Dermis microvascular lymphatic vessel endothelial cell (primary cell): ENCODE data around the gene AVPR2. TPM values are rescaled to one million over a fixed set of nuclear protein-coding genes. Genes with fewer than 3 reads are reported as not detected.
A peak's percentile ranks its signal among the peaks of the same experiment; 100 is the strongest.

ENCODE experiments used
- DNase-seq, 2 donors: peaks; one replicate each; pipeline versions ENCODE4 v3.0.0 to v3.0.0-alpha.2; 2010; ENCODE audit warnings: low read depth in 2 of 2
- total RNA-seq: library from RNA; depleted of rRNA; stranded (reverse); fragments of >200 nt; gene quantifications from 2 replicates; pipeline ENCODE4 v1.2.1, GENCODE V29; 2014

AVPR2 gene
- total RNA-seq, 1 donor from 2014 or later: 1.9 TPM

GRCh38 chrX:153870791-153871360, 33.6 kb upstream of the AVPR2 start:
- no peak for DNase-seq

- DNase-seq: no peak
Observed at GRCh38 chrX:153871451-153871850, 33.0 kb upstream of the AVPR2 start.

DNA sequence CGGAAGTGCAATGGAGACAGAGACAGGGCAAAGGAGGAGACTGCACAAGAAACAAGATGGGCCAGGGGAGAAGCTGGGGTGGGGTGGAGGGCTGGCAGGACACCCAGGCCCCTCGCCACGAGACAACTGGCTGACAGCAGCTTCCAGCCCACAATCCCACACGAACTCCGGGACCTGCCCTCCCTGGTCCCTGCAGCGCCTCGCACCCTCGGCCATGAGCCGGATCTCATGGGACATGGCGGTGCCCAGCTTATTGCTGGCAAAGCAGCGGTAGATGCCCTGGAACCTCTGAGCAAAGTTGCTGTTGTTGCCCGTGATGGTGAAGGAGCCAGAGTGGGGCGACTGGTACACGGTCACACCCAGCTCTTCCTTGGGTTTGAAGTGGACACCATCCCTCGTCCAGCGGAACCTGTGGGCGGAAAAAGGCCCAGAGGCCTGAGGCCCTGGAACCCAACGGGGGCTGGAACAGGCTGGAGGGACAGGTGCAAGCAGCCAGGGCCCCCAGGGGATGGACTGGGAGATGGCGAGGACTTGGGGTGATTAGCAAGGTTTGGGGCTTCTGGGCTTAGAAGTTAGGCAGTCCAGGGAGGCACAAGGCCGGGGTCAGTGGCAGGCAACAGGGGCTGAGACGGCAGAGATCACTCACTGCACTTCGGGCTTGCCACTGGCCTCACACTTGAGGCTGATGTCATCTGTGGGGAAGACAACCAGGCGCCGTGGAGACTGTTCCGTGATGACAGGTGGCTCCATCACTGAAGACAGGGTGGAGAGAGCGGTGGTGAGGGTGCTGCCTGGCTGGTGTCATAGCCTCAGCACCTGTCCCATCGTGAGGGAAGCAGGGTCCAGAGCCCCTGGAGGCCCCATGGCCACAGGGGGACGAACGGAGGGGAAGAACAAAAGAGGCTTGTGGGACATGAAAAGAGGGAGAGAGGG, 32.3 kb upstream of the AVPR2 start:
- no peak for DNase-seq

GRCh38 chrX:153873282-153874084, 31.0 kb upstream of the AVPR2 start:
- no peak for DNase-seq

GRCh38 chrX:153874085-153874365, 30.4 kb upstream of the AVPR2 start:
- no peak for DNase-seq

GRCh38 chrX:153874366-153875125, 29.9 kb upstream of the AVPR2 start:
- no peak for DNase-seq

DNA sequence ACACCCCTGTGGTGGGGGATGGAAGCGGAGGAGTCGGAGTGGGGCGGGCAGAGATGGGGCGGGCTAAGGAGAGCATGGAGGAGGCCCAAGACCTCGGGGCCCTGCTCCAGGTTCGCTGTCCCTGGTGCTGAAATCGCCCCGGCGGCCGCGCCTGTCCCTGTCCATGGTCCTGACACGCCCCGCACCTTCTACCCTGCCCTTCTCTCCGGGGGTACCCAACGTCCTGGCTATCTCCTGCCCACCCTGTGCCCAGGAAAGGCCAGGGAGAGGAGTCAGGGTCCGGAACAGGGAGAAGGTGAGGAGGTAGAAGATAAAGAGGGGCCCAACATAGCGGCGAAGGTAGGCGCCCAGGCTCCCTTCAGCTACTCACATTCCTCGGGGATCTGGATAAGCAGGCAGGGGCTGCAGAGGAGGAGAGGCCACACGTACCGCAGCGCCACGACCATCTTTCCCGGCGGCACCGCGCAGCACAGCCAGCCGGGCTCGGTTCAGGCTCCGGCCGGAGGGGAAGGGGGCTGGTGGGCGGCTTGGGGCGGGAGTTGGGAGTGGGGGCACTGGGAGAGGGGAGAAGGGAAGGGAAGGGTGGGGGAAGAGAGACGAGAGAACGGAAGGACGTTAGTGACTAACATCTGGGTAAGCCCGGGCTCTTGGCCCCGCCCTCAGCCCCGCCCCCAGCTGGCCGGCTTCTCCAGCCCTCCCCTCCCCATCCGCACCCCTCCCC, 28.9 kb upstream of the AVPR2 start:
- peak in 1 of 2 donors; percentile 29 for DNase-seq

- no peak for DNase-seq
Observed at GRCh38 chrX:153876112-153876491, 28.4 kb upstream of the AVPR2 start.

DNA sequence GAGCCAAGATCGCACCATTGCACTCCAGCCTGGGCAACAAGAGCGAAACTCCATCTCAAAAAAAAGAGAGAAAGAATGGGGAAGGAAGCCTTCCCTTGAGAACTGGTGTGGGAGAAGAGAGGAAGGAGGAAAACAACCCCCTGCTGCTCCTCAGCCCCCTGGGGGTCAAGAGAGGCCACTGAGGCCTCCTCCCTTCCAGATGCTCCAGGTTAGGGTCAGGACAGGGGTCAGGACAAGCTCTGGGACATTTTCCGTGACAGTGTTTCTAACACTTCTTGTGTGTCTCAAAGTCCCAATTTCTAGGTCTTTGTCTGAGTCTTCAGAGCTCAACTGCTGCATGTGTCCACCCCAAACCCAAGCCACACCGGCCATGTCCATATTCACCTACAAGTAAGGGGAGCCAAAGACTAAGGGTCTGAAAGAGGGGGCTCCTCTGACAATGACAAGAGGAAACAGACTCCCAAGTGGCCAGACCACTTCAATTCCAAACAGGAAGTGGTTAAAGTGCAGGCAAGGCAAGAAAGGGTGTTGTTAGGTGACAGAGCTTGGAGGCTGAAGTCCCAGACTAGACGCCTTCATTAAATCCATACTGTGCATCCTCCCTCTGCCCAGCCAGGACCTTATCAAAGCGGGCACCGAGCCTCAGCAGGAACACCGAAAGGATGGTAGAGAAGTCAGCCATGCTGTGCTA, 26.8 kb upstream of the AVPR2 start:
- DNase-seq: no peak

DNA sequence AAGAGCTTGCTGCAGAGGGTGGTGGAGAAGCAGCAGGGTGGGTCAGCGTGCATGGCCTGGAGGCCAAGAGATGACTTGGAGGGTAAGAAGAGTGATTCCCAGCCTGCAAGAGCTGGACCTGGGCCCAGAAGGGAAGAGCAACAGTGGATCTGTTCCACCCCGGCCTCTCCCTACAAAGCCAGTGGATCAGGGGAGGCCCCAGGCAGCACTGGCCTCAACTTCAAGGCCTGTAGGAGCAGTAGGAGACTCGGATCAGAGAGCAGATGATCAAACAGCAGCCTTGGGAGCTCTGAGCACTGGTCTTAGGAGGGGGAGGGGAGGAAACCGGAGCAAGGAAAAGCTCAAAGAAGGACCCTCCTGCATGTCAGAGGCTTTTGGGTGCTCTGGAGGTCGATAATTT, 26.1 kb upstream of the AVPR2 start:
- DNase-seq: no peak

- DNase-seq: no peak
Observed at GRCh38 chrX:153878969-153879653, 25.4 kb upstream of the AVPR2 start.

DNA sequence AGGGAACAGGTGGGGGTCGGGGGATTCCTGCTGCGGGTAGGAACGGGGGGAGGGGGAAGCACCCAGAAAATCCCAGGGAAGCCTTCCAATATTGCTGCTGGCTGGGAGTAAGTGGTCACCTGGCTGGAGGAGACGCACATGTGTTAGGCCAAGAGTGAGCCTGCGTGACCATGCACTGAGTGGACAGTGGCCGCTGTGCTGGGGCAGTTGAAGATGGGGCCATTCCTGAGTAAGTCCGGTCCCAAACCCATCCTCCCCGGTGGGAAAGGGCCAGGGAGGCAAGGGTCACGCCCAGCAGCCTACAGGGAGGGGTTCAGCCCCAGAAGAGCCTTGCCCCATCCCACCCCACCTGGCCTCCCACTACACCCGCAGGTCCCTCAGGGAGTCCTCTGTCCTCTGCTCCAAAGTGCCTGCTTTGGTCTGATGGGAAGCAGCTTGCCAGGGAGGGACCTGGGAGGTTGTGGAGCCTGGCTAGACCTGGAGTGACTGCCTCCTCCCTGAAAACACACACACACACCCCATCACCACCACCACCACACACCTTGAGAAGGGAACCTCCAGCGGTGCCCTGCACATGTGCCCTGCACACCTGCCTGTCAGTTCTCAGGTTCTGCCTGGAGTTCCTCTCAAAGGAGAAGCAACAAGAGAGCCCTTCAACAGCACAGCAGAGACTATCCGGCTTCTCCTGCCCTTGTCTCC, 24.6 kb upstream of the AVPR2 start:
- no peak for DNase-seq

- DNase-seq: no peak
Observed at GRCh38 chrX:153880440-153880815, 24.0 kb upstream of the AVPR2 start.

DNA sequence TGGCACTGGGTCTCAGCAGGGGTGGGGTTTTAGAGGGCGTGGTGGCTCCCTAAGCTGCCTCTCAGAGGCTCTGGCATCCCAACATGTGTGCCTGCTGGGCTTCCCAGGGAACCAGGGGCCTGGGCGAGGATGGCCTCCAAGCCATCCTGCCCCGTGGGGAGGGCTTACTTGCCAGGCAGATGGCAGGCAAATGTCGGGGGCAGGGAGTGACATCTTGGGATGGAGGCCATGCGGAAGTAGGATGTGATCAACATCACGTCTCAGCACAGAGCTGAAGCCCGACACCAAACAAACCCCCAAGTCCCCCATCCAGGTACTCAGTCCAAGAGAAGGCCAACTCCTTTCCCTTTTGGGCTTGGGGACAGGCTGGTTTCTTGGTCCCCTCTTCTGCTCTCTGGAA, 23.2 kb upstream of the AVPR2 start:
- DNase-seq: no peak

GRCh38 chrX:153882086-153882498, 22.4 kb upstream of the AVPR2 start:
- no peak for DNase-seq

DNA sequence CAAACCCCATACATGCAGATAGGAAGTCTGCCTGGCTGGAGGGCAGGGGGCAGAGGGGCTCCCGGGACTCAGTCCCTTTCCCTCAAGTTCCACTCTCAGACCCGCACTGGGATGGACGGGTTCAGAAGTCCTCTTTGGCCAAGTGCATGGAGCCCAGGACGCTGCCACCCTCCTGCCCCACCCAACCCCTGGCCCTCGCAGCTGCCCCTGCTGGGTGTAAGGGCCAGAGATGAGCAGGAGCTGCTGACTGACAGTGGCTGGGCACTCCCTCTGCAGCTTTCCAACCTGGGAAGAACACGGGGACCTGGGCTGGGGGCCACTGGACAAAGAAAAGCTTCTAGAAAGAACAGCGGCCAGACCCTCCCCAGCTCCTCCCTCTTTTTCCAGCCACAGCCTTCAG, 21.9 kb upstream of the AVPR2 start:
- no peak for DNase-seq

DNA sequence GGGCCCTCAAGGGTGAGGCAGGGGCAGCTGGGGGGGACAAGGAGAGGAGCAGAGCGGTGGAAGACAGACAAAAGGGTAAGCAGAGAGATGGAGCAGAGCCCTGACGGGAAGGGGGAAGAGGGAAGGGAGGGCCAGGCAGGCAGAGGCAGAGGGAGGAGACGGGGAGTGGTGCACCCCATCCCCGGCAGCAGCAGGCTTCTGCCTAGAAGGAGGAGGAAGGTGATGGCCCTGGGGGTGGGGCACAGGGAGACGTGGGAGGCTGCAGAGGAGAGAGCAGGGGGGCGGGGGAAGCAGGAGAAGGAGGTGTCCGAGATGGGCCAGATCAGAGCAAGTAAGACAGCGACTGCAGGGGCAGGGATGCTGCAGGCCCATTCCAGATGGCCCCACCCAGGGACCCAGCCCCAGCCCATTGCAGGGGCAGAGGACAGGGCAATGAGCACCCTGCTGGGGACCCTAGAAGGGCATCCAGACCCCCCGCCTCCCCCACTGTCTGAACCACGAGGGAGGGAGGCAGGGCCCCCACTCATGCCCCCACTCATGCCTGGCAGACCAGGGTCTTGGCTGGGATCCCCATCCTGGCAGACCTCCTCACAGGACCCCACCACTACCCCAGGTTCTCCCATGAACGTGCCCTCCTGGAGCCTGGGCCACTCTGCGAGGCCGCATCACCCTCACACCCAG, 21.2 kb upstream of the AVPR2 start:
- no peak for DNase-seq

DNA sequence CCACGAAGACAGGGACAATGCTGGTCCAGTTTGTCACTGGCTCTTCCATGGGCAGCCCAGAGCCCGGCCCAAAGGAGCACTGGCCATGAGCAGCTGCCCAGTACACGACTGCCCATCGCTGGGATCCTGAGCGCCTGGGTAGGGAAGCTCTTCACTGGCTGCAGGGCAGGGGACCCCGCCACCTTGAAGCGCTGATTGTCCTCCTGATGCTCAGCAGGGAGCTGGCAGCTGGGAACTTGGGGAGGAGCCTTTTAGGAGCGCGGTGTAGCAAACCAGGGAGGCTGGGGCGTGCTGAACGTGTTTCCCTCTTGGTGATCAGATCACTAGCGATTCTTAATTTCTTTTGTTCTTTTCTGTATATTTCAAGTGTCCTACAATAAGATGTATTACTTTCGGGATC, 20.3 kb upstream of the AVPR2 start:
- DNase-seq: no peak

DNA sequence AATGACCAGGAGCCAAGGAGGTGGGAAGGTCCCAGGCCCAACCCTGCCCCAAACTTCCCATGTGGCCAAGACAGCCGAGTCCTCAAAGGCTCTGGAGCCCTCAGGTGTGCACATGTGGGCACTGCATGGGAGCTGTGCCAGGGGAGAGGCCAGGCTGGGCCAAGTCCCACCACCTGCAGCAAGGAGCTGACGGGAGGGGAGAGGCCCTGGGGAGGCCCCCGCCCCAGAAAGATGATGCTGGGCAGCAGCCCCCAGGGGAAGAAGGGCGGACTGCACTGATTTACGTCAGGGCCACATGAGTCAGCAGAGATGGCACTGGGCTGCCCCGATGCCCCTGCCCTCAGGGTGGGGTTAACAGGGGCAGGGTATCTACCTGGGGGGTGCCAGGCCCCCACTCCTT, 19.9 kb upstream of the AVPR2 start:
- no peak for DNase-seq
